ENCODE results near the gene ICAM2.

Gene ICAM2

DNA sequence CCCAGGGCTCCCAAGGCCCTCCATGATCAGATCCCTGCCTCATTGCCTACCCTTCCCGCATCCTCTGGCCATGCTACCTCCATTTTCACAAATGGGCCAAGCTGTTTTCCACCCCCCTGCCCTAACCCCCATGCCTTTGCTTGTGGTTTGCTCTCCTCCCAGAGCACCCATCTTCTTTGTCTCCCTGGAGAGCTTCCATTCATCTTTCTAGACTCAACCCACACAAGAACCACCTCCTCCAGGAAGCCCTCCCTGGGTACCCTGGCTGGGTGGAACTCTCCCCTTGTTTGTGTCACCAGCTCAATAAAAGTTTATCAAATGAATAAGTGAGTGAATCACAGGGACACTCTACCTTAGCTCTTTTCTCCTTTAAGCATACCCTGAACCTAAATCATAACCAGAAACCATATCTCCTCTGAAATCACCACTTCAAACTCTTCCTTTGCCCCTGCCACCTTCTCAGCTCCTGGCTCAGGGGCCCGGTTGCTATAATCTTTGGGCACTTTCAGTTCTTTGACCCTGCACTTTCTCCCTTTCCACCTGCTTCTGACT, 44.8 kb downstream of the ICAM2 start:
- DNase-seq (ENCODE audit: low read depth, low spot score), result no peak

DNA sequence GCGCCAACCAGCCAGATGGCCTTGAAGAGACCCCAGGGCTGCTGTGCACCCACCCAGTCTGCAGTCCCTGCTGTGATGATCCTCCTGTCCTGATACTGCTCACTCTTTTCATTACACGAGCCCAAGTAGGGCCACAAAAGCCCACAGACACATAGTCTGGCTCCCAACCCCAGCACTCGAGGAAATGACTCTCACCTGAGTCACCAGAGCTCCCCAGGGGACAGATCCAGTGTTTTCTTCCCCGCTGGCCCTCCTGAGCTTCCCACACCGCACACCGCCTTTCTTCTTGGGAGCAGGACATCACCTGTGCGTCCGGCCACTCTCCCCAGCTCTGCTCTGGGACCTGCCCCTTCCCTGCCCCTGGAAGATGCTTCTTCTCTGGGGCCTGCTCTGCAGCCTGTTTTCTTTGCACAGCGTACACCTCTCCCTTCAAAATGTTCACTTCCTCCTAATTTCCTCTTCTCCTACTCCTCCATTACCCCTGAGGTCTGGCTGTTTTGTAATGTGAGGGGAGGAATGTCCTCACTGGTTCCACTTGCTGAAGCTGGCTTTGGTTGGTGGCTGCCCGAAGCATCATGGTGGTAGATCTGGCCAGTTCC, 45.7 kb downstream of the ICAM2 start:
- DNase-seq (ENCODE audit: low read depth, low spot score), result peak; percentile 70

DNA sequence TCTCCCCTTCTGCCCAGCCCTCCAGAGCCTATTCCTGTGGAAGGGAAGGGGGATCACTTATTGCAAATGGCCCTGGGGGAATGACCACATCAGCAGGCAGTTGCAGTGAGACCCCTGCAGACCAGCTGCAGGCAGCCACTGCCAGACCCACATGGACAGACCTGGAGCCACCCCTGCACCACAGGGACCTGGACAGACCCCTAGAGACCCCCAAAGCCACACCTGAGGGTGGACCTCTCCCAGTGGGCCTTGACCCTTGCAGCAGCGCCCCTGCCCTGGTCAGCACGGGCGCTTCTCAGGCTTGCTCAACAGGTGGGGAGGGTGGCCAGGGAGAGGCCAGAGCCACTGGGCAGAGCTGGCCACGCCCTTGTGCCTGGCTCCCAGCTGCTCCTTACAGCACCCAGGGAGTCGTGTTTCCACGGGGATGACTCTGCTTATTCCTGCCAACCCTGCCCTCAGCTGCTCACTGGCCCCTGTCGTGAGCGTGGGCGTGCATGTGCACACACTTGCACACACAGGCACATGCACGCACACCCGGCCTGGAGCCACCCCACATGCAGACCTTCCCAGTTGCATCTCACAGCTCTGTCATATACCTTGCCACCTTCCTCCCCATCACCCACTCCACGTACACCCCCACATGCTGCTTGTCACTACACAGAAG, 46.4 kb downstream of the ICAM2 start:
- no peak for DNase-seq (ENCODE audit: low read depth, low spot score)

DNA sequence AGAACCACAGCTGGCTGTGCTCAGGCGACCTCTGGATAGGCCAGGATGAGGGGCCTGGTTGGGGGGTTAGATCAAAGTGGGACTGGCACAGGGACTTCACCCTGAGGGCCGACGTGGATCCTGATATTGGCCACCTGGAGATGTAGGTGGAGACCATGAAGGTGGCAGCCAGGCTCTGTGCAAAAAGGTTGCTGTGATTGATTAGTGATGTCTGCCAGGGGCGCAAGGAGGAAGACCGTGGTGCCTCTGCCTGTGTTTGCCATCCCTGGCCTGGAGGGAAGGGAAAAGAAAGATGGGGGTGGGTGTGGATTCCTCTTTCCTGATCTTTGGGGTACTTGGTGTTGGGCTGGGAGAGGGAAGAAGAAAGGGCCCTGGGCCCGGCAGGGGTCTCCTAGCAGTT, 47.2 kb downstream of the ICAM2 start:
- DNase-seq (ENCODE audit: low read depth, low spot score), result no peak

DNA sequence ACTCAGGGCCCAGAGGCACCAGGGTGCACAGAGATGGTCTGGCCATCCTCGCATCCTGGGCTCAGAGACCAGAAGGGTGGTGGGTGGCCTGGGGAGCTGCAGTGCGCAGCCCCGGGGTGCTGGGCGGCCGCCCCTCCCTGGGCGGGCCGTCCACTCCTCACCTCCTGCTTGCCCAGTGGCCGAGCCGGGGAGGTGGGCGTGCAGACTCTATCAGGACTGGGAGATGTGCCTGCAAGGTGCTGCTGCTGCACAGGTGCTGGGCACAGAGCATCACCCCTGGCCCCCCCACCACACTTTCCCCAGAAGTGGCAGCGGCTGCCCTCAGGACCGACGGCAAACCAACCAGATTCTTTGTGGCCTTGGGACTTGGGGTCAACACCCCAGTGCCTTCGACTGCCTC, 47.6 kb downstream of the ICAM2 start, which contains the start of gene SCN4A:
Gene SCN4A (minus strand): TSS at position 123 of the 400 bp plus-strand sequence. CDS start 77 bp downstream, at position 46.
- no peak for DNase-seq (ENCODE audit: low read depth, low spot score)

DNA sequence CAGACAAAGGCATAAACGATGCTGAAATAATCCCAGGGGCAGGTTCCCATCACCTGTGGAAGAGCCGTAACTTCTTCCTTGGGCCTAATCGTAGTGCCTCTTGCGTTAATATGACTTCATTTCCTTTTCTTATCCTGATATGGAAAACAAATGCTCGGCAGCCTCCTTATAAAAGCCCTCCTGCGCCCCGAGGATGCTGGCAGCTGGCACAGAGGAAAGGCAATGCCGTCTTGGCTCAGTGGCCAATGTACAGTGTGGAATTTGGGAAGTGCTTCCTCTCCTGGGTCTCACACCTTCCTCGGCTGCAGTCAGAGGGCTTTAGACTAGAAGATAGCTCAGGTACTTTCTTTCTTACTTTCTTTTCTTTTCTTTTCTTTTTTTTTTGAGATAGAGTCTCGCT, 51.2 kb downstream of the ICAM2 start:
- no peak for DNase-seq (ENCODE audit: low read depth, low spot score)

DNA sequence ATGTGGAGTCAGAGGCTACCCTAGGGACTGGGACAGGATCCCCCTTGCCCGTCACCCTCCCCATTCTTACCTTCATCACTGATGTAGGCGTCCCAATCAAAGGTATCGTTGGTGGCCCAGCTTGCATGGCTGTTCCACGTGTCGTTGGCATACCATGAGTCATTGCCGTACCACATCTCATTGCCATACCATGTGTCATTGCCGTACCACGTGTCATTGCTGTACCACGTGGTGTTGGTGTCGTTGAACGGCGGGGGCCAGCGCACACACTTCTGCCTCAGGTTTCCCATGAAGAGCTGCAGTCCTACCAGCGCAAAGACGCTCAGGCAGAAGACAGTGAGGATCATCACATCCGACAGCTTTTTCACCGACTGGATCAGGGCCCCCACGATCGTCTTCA, 52.5 kb downstream of the ICAM2 start:
- DNase-seq (ENCODE audit: low read depth, low spot score), result no peak

DNA sequence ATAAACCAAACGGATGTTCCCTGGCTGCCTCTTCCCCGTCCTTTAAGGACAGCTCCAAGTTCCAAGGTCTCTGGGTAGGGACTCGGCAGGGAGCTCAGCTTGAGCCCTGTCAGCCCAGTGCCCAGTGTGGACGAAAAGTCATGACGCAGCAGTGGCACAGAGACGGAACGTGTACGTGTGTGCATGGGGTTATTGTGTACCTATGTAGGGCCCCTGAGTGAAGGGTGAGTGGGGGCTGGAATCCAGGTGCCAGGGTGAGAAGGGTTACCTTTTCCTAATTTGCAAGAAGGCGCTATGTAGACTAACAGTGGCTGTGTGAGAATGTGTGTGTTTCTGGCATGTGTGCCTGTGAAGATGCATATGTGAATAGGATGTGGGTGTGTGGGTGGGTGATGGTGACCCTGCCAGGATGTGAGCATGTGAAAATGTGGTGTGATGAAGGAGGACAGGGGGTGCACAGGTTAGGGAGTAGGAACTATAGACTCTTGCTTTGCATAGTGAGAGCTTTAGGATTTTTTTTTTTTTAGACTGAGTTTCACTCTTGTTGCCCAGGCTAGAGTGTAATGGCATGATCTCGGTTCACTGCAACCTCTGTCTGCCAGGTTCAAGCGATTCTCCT, 53.7 kb downstream of the ICAM2 start:
- DNase-seq (ENCODE audit: low read depth, low spot score), result no peak

DNA sequence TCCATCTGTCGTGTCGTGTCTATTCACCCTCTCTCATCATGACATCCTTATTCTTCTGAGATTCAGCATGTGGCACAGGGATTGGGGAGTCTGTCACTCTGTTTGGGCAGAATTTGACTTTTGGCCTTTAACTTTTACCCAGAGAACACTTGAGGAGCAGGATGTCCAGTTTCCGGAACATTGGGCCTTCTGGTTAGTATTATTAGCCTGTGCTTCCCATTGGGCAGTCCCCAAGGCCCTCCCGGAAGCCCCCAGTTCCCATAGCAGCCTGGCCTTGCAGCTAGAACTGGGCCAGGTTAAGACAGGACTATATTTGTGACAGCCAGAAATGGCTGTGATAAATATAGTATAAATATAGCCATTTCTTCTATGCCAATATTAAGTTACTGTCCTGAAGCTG, 57.3 kb downstream of the ICAM2 start:
- DNase-seq (ENCODE audit: low read depth, low spot score), result no peak

DNA sequence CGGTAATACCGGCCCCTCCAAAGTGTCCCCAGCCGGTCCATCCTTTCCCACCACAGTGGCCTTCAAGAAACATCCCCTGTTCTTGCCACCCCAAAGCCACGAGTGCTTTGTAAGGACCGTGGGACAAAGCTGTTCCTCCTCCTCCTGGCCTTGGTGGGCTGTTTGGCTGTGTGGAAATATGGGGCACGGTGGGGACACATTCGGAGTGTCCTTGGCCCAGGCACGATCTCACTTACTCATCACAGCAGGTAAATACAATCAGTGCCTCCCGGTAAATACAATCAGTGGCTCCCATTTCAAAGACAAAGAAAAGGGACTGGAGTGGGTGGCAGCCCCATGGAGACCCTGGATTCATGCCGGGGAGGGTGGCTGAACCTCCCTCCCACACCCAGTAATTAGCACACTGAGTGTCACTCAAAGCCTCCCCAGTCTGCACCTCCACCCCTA, 58.1 kb downstream of the ICAM2 start:
- DNase-seq (ENCODE audit: low read depth, low spot score), result no peak

DNA sequence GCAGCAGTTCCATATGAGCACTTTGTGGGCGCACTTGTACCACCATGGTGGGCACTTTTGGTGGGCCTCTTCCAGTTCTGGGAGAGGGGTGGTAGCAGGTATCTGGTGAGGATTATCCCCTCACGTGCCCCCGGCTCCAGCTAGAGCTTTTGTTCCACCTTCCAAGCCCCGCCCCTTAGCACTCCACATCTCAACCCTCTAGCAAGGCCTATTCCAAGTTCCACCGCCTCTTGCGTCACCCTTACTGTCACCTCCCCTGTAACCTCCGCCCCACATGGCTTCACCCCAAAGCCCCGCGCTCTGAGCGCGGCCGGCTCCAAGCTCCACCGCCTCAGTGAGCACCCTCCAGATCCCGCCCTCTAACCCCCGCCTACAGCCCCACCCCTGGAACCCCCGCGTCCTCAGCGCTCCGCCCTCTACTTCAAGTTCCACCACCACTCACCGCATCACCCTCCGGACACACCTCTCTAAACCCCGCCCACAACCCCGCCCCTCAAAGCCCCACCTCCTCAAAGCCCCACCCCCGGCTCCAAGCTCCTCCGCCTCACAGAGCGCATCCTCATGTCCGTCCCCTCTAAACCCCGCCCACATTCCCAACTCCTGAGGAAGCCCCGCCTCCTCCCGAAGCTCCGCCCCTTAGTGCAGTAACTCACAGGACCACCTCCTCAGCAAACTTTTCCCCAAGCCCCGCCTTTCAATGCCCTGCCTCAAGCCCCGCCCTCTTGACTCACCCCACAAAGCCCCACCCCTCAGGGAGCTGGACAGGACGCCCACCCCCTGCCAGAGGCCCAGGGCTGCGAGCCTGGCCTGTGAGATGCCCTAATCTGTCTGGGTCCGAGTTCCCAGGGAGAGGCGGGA, 58.8 kb downstream of the ICAM2 start:
- peak; percentile 55 for DNase-seq (ENCODE audit: low read depth, low spot score)

DNA sequence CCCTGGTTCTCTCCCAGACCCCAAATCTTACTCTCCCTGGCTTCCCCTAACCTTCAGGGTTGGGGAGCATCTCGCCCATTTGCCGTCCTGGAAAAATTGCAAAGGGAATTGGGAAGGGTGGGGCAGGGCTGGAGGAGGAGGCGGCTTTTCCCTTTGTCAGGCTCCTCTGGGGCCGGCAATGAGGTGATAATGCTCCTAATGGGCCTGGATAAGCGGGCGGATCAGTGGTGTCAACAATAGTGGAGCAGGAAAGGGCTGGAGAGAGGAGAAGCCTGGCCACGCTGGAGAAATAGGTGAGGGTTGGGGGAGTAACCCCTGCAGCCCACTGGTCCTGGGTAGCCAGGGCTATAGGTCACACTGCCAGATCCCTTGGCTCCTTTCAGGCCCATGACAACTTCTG, 60.0 kb downstream of the ICAM2 start:
- no peak for DNase-seq (ENCODE audit: low read depth, low spot score)

DNA sequence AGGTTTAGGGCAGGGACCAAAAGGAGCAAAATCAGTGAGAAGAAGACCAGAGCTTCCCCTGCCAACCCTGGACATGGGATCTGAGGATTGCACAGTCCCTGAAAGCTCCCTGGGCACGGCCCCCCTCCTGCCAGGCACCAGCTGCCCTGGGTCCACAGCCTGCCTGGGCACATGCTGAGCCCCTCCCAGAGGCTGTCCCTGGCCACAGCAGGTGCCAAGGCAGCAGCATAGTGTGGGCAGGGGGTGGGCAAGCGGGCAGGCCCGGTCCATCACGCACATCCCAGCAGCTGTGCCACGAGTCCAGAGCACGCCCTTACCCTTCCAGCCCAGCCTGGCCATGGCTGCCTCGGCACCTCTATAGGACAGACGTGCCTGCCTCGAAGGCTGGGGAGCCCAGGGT, 60.4 kb downstream of the ICAM2 start:
- DNase-seq (ENCODE audit: low read depth, low spot score), result no peak

DNA sequence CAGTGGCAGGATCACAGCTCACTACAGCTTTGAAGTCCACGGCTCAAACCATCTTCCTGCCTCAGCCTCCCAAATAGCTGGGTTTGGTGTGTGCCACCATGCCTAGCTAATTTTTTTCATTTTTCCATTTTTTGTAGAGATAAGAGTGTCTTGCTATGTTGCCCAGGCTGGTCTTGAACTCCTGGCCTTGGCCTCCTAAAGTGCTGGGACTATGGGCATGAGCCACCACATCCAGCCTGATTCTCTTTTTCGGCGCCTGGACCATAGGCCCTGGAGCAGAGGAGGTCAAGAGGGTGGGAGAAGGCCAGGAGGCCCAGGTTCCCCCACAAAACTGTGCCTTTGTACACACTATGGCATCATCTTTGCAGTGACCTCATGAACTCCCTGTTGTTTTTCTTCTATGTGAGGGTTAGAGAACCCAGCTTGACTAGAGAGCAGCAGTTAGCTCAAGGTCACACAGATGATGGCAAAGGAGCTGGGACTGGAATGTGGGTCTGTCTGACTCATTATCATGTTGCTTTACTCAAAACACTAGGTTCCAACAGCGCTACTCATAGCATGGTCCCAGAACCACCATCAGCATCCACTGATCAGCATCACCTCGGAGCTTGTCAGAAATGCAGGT, 64.0 kb downstream of the ICAM2 start:
- peak; percentile 23 for DNase-seq (ENCODE audit: low read depth, low spot score)

DNA sequence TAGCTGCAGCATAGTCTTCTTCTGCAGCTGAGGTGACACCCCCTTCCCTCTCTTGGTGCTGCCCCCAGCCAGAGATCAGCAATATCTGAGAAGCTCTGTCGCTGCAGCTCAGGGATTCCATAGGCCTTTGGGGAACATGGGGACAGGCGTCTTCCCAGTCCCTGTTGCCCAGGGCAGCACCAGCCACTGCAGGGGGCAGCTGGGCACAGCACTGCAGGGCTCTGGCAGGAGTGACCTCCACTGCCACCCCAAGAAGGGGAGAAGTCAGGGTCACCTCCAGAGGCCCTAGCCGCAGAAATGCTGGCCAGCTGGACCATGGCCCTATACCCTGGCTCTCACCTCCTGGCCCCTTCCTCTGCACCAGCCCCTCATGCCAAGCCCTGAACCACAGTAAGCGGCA, 64.6 kb downstream of the ICAM2 start:
- no peak for DNase-seq (ENCODE audit: low read depth, low spot score)

DNA sequence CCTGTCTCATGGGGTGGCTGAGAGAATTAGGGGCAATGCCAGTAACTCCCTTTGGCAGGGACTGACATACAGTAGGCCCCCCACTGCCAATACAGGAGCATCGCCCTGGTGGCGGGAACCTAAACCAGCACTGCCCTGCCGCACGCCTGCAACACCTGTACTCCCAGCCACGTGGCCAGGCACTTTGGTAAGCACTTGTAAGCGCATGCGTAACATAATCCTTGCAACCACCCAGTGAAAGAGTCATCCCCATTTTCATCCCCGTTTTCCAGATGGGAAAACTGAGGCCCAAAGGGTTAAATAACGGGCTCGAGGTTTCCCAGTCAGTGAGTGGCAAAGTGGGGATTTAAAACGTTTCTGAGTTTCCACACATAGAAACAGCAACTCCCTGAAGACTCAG, 65.2 kb downstream of the ICAM2 start:
- DNase-seq (ENCODE audit: low read depth, low spot score), result no peak

DNA sequence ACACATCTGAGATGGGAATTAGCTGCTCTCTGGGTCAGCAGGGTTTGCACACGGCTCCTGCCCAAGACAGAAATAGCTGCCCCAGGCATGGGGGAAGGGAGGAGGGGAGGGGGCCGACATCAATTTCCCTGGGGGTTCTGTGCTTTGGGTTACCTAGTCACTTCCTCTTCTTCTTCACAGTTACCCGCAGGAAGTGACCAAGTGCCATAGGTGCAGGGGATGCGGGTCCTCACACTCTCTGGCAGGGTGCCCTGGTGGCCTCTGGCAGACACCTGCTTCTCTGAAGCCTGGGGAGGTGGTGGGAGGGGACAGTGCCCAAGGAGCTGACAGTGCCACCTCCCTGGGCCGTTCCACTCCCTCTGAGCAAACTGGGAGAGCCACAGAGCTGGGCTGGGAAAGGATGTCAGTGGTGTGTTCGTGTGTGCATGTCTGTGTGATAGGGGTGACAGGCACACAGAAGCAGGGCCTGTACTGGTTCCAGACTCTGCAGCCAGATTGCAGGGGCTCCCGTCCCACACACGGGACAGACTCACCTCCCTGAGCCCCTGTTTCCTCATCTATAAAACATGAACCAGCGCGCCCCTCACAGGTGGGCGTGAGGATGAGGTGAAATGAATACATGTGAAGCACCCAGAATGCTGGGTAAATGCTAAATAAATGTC, 65.9 kb downstream of the ICAM2 start:
- no peak for DNase-seq (ENCODE audit: low read depth, low spot score)
